ENCODE data around the gene ZFYVE28.

DNA sequence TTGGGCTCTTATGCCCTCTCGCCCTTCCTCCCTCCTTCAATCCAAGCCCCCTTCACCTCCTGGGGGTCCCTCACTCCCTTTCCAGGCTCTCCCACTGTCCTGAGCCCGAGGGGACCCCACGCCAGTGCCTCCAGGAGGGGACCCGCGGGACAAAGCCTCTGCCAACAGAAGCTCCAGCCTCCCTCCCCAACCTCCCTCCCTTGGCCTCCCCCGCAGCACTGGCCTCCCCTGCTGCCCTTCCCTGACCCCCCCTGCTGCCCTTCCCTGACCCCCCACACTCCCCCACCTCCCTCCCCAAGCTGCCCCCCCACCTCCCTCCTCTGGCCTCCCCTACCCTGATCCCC, 85.5 kb downstream of the ZFYVE28 start:
- TF ChIP-seq CTBP1 (IDR thresholded peaks at IDR 0.05; ENCODE audit: borderline replicate concordance) (no peak), BHLHE40 (IDR thresholded peaks at IDR 0.05; ENCODE audit: borderline replicate concordance) (no peak), FOXM1 (IDR thresholded peaks at IDR 0.05; ENCODE audit: borderline replicate concordance) (no peak)

Measured in HEK293T (cell line).